ENCODE results near the gene SNX5.

Gene SNX5

GRCh38 chr20:17893445-17893844, 75.1 kb downstream of the SNX5 start:
- H3K9me3 Mint-ChIP-seq, result peaks cover 45% of the 10 kb centered on the region
- TF ChIP-seq CTCF (IDR thresholded peaks at IDR 0.05), result no peak
- no peak overlapping the region for H3K4me3 Mint-ChIP-seq
- DNase-seq, result no peak
- H3K36me3 Mint-ChIP-seq (ENCODE audit: low read depth), result peaks cover 8% of the 10 kb centered on the region
- H3K4me1 Mint-ChIP-seq, result peaks cover 24% of the 10 kb centered on the region
- no peak overlapping the region for H3K27ac Mint-ChIP-seq
- H3K27me3 Mint-ChIP-seq (ENCODE audit: low read depth, poor library complexity), result peaks cover 10% of the 10 kb centered on the region

GRCh38 chr20:17892189-17892938, 76.2 kb downstream of the SNX5 start:
- TF ChIP-seq CTCF (IDR thresholded peaks at IDR 0.05), result no peak
- H3K36me3 Mint-ChIP-seq (ENCODE audit: low read depth), result peaks cover 8% of the 10 kb centered on the region
- peaks cover 29% of the 10 kb centered on the region for H3K4me1 Mint-ChIP-seq
- H3K4me3 Mint-ChIP-seq, result no peak overlapping the region
- no peak for DNase-seq
- no peak overlapping the region for H3K27ac Mint-ChIP-seq
- H3K27me3 Mint-ChIP-seq (ENCODE audit: low read depth, poor library complexity), result peaks cover 10% of the 10 kb centered on the region
- peaks cover 49% of the 10 kb centered on the region for H3K9me3 Mint-ChIP-seq

All from nephron progenitor cell (in vitro differentiated cells).